GM19023 (cell line): Measurements from ENCODE around the gene LRRC3.

ENCODE experiments used
- ATAC-seq: cut with Tn5 transposase; IDR thresholded peaks from one replicate; pipeline ENCODE4 v1.9.1; 2021; ENCODE audit warnings: mild to moderate bottlenecking, moderate library complexity; ENCODE audit not compliant: unreplicated experiment

The LRRC3 gene

GRCh38 chr21:44438531-44439210 lies 16.6 kb upstream of the LRRC3 start:
- ATAC-seq: no peak

GRCh38 chr21:44439211-44439600 lies 16.1 kb upstream of the LRRC3 start:
- ATAC-seq: no peak

GRCh38 chr21:44440241-44441040 lies 14.9 kb upstream of the LRRC3 start:
- ATAC-seq: no peak

- ATAC-seq: no peak
Measured at GRCh38 chr21:44441041-44441400, 14.3 kb upstream of the LRRC3 start.

DNA sequence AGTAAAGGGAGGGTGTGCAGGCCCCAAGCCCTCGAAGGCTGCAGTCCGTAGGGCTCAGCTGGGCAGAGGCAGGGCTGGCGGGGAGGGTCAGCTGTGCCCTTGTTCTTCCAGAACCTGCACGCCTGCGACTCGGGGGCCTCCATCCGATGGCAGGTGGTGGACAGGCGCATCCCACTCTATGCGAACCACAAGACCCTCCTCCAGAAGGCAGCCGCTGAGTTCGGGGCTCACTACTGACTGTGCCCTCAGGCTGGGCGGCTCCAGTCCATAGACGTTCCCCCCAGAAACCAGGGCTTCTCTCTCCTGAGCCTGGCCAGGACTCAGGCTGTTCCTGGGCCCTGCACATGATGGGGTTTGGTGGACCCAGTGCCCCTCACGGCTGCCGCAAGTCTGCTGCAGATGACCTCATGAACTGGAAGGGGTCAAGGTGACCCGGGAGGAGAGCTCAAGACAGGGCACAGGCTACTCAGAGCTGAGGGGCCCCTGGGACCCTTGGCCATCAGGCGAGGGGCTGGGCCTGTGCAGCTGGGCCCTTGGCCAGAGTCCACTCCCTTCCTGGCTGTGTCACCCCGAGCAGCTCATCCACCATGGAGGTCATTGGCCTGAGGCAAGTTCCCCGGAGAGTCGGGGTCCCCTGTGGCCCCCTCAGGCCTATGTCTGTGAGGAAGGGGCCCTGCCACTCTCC lies 13.6 kb upstream of the LRRC3 start:
- no peak for ATAC-seq

DNA sequence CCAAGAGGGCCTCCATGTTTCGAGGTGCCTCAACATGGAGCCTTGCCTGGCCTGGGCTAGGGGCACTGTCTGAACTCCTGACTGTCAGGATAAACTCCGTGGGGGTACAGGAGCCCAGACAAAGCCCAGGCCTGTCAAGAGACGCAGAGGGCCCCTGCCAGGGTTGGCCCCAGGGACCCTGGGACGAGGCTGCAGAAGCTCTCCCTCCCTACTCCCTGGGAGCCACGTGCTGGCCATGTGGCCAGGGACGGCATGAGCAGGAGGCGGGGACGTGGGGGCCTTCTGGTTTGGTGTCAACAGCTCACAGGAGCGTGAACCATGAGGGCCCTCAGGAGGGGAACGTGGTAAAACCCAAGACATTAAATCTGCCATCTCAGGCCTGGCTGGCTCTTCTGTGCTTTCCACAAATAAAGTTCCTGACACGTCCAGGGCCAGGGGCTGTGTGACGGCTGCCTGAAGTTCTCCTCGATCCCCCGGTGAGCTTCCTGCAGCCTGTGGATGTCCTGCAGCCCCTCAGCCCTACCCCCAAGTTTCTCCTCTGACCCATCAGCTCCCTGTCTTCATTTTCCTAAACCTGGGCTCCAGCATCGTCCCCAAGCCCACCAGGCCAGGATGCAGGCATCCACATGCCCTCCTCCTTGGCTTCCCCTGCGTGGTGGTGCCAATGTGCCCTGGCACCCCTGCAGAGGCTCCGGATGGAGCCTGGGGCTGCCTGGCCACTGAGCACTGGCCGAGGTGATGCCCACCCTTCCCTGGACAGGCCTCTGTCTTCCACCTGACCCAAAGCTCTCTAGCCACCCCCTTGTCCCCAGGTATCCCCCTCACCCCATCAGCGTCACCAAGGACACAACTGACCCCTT lies 12.8 kb upstream of the LRRC3 start:
- ATAC-seq: no peak

DNA sequence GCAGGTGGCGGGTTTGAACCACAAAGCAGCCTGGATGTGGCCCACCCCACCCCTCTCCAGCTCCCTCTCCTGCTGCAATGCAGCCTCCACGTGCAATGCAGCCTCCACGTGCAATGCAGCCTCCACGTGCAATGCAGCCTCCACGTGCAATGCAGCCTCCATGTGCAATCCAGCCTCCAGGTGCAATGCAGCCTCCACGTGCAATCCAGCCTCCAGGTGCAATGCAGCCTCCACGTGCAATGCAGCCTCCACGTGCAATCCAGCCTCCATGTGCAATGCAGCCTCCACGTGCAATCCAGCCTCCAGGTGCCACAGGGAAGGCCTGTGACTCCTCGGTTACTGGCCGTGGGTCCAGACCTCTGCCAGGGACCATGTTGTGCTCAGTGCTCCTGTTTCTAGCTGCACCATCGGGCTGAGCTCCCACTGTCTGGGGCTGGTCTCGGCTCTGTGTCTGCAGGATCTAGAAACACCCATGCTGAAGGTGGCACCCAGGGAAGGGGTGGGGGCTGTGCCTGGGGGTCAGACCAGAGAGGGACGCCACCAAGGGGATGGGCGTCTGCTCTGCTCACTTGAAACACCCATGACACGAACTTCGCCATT lies 11.9 kb upstream of the LRRC3 start:
- no peak for ATAC-seq

- ATAC-seq: no peak
Measured at GRCh38 chr21:44443891-44444285, 11.4 kb upstream of the LRRC3 start.

GRCh38 chr21:44444286-44444931 lies 10.9 kb upstream of the LRRC3 start:
- no peak for ATAC-seq

DNA sequence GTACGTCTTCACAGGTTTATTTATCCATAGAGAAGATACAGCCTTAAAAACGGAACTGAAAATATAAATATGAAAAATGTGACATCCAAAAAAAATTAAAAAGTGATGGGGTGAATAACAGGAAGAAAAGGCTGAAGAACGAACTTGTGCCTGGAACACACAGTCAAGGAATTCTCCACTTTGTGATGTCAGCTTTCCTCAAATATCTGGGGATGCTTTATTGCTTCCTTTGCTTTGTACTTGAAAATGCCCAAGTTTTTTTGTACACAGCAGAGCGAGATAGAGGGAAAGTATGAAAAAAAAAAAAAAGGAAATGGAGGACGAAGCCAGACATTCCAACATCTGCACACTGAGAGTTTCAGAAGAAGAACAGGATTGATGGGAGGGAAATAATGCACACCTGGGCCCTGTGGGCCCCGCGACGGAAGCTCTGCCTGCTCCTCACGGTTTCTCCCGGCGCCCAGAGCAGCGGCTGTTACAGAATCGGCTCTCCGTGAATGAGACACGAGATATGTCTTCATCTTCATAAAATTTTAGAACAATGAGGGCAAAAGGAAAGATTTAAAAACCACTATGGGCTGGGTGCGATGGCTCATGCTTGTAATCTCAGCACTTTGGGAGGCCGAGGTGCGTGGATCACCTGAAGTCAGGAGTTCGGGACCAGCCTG lies 10.0 kb upstream of the LRRC3 start:
- no peak for ATAC-seq

GRCh38 chr21:44448651-44449131 lies 6.6 kb upstream of the LRRC3 start:
- ATAC-seq: no peak

- ATAC-seq: no peak
Measured at GRCh38 chr21:44449473-44450363, 5.6 kb upstream of the LRRC3 start.

DNA sequence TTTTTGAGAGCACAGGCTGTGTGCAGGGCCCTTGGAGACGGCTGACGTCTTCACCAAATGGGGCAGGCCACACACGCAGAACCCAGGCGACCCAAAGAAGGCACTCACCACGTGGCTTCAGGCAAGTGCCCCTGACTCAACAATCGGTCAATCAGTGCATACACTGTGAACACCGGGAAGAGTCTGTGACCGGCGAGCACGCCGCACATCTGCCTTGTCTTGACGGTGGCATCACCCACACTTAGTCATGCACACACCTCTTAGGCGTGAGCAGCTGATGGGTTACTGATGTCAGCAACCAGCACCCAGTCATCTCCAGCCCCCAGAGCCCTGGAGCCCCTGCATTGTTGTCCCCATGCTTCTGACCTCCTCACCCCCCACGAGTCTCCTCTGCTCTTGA lies 4.9 kb upstream of the LRRC3 start:
- no peak for ATAC-seq

DNA sequence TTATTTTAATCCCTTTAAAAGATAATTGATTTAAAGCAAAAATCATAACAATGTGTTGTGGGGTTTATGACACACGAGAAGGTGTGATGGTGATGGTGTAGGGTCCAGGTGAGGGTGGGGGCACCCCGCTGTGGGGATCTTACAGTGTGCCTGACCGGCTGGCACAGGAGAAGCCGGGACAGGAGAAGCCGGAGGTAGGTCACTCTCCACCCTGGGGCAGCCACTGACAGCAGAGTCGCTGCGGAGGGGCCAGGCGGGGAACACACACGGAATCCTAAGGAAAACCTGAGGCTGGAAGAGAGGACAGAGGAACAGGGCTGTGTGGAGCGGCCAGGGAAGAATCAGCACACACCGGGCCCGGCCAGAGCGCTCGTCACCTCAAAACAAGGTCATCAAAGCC lies 4.3 kb upstream of the LRRC3 start:
- no peak for ATAC-seq

- no peak for ATAC-seq
Measured at GRCh38 chr21:44453120-44453519, 2.2 kb upstream of the LRRC3 start.

DNA sequence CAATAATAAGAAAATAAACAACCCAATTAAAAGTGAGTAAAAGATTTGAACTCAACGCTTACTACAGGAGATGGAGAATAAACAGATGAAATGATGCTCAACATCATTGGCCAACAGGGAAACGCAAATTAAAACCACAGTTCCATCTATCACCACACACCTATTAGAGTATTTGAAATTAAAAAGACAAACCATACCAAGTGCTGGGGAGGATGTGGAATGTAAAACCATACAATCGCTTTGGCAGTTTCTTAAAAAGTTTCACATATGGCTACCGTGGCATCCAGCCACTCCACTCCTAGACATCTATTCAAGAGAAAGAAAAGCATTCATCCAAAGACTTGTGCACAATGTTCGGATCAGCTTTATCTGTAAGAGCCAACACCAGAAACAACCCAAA lies 1.3 kb upstream of the LRRC3 start:
- no peak for ATAC-seq

DNA sequence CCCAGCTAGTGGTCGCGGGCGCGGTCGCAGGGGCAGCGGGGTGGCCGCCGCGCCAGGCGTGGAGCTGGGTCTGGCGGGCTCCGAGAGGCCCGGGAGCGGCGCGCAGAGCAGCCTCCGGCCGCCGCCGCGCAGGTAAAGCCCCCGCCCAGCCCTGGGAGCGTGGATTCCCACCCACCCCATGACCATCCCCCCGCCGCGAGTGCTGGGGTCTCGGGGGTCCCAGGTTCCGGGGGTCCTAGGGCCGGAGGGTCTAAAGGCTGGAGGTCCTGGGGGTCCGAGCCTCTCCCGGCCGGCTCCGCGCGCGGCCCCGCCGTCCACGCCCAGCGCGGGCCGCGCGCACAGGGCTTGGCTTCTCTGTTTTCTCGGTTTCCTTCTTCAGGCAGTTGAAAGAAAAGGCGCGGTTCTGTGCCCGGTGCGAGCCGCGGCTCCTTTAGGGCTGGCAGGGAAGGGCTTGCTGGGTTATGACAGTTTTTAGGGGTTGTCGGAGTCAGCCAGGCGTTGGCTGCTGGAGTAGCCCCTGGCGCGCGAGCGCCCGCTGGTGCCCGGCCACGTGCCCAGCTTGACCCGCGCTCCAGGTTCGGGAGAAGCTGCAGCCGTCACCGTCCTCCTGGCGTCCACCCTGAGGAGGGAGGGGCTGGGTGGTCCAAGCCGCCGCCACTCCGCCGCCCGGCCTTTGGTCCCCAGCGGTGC lies 359 bp downstream of the LRRC3 start:
- no peak for ATAC-seq
